ENCODE results near the gene AK3.
"Not testable (repeated sequence)": the region's sequence is repeated elsewhere in the genome, so short reads cannot be mapped to it uniquely, and the experiment has no call there.

AK3 gene

DNA sequence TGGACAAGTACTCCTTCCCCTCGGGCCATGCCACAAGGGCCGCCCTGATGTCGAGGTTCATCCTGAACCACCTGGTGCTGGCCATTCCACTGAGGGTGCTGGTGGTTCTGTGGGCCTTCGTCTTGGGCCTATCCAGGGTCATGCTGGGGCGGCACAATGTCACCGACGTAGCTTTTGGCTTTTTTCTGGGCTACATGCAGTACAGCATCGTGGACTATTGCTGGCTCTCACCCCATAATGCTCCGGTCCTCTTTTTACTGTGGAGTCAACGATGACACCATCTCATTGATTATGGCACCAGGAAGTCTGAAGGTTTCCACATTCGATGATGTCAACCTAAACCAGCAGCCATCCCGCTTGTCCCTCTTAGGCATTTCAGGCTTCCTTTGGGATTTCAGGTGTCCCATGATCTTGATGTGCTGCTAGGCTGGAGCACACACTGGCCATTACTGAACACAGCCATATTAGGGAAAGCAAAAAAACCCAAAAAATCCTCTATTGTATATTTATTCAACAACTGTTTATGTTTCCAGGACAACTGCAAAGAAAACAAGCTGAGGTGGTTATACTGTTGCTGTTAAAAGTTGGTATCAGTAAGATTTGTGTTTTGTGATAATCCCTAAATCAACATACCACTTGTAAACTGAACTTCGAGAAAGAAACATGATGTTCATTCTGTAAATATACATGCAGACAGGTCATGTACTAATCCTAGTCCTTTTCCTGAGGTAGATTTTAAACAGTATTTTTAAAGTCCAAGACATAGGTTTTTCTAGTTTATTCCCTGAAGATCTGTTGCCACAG lies 77.8 kb downstream of the AK3 start:
- no peak for DNase-seq

DNA sequence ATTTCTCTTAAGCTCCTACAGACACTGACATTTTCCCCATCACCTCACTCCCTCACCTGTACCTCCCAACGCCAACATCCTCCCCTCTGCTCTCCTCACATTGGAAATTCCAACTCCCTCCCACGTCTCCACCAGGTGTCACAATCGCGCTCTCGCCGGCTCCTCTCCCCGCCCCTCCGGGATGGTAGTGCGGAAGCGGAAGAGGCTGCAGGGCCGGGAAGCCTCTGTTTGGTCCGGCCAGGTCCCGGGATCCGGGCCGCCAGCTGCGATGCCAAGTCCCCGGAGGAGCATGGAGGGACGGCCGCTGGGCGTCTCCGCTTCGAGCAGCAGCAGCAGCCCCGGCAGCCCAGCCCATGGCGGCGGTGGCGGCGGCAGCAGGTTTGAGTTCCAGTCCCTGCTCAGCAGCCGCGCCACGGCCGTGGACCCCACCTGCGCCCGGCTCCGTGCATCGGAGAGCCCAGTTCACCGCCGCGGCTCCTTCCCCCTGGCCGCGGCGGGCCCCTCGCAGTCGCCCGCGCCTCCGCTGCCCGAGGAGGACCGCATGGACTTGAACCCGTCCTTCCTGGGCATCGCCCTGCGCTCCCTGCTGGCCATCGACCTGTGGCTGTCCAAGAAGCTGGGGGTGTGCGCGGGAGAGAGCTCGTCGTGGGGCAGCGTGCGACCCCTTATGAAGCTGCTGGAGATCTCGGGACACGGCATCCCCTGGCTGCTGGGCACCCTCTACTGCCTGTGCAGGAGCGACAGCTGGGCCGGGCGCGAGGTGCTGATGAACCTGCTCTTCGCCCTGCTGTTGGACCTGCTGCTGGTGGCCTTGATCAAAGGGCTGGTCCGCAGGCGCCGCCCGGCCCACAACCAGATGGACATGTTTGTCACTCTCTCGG lies 78.7 kb downstream of the AK3 start, which contains the start of gene PLPP6:
TSS of gene PLPP6 (plus strand) at position 187 of the 881 bp plus-strand sequence. CDS start at position 269, 82 bp downstream.
- peak; percentile 78 for DNase-seq

DNA sequence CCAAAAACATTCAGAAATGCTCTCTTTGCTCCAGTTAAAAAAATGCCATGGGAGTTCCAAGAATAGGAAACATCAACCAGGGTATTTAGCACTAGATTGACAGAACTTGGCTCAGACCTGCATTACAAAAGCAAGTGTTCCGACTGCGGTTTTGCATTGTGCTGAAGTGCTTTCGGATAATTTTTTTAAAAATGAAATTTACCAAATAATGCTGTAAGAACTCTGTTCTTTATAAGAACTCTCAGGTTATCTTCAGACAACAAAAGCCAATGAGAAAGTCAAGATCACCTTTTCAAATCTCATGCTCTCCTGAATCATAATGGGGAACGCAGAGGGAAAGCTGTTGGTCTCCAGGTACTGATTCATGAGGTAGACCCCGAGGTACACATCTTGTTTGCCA lies 79.4 kb downstream of the AK3 start:
- no peak for DNase-seq

DNA sequence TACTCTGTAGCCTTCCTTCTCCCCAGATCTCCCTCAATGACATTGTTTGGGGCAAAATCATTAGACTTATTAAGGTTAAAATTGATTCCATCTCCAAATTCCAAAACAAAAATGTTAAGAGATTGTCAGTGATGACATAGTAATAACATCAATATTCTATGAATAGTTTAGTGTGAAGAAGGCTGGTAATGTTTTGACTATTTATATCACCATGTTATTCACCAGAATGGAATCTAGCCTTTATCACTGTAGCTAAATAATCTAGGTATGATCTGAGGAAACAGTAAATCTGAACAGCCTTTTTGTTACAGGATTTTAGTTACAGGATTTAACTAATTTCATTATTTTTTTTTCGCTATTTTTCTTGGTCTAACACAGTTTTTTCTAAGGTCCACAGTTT lies 79.8 kb downstream of the AK3 start:
- no peak for DNase-seq

DNA sequence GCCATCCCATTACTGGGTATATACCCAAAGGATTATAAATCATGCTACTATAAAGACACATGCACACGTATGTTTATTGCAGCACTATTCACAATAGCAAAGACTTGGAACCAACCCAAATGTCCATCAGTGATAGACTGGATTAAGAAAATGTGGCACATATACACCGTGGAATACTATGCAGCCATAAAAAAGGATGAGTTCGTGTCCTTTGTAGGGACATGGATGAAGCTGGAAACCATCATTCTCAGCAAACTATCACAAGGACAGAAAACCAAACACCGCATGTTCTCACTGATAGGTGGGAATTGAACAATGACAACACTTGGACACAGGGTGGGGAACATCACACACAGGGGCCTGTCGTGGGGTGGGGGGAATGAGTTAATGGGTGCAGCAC lies 80.3 kb downstream of the AK3 start:
- DNase-seq, result not testable (repeated sequence)
